GM12801 (cell line): Measurements from ENCODE around the gene TMEM178B.

Experiments used
- TF ChIP-seq, protein P1 (sequence below): IDR thresholded peaks from one replicate; pipeline ENCODE4 v1.5.1; 2011; ENCODE audit warnings: control low read depth; ENCODE audit not compliant: insufficient read length; ENCODE audit errors: extremely low read depth

The TMEM178B gene

DNA sequence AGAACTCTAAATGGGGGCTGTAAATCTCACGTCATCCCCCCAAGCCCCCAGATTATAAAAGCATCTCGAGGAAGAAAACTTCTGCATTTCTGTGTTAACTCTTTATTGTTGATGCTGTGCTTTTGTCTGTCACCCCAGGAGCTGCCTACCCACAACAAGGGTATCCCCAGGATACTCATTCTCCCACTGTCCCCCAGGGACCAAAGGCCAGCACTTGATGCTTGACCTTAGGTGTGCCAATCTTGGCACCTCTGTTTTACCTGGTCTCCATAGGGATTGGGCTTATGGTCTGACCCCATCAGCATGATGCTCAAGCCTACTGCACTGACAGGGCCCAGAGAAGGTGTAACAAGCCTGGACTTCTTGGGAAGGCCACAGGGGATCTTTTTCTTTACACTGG, 251.4 kb downstream of the TMEM178B start:
- TF ChIP-seq, protein P1, sequence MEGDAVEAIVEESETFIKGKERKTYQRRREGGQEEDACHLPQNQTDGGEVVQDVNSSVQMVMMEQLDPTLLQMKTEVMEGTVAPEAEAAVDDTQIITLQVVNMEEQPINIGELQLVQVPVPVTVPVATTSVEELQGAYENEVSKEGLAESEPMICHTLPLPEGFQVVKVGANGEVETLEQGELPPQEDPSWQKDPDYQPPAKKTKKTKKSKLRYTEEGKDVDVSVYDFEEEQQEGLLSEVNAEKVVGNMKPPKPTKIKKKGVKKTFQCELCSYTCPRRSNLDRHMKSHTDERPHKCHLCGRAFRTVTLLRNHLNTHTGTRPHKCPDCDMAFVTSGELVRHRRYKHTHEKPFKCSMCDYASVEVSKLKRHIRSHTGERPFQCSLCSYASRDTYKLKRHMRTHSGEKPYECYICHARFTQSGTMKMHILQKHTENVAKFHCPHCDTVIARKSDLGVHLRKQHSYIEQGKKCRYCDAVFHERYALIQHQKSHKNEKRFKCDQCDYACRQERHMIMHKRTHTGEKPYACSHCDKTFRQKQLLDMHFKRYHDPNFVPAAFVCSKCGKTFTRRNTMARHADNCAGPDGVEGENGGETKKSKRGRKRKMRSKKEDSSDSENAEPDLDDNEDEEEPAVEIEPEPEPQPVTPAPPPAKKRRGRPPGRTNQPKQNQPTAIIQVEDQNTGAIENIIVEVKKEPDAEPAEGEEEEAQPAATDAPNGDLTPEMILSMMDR, result no peak

DNA sequence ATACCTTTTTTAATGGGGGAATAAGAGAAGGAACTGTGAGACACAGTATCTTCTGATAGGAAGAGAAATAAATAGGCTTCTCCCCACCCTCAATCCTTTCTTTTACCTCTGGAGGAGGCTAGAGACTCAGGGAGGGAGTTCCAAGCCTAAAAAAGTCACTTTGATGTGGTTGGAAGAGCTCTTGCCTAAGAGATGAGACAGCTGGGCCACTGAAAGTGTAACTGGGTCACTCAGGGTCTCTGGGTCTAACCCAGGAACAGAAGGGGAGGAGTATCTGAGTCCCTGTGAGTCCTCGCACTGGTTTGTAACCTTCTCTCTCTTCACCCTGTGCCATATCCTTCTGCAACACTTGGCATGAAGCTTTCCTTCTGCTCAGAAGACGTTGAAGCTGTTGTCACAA, 254.4 kb downstream of the TMEM178B start:
- TF ChIP-seq, protein P1, result no peak

DNA sequence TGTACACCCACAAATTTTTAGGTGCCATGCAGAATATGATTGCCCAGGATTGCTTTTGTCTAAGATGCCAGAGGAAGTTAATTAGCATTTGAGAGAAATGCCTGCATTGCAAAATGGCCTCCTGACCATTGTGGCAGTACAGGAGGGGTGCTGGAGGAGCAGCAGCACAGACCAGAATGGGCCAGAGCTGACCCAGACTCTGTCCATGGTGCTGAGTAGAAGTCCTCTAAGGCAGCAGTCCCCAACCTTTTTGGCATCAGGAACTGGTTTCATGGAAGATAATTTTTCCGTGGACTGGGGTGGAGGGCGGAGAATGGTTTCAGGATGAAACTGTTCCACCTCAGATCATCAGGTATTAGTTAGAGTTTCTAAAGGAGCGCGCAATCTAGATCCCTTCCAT, 259.6 kb downstream of the TMEM178B start:
- TF ChIP-seq, protein P1, result no peak

DNA sequence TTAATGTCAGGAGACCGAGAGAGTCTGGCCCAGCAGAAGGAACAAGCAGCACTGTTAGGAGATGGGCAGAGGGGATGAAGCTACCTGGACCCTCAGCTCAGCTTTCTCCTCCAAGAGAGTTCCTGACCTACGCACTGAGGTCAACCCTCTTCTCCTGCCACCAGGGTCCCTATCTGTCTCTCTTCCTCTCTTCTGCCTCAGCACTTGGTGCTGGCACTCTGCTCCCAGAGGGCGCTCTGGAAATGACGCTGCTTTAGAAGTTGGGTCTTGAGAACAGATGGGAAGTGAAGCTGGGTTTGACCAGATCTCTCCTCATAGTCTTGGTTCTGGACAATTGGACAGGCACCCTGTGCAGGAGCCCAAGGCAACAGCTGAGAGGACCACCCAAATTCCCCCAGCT, 261.3 kb downstream of the TMEM178B start:
- TF ChIP-seq, protein P1, result no peak

DNA sequence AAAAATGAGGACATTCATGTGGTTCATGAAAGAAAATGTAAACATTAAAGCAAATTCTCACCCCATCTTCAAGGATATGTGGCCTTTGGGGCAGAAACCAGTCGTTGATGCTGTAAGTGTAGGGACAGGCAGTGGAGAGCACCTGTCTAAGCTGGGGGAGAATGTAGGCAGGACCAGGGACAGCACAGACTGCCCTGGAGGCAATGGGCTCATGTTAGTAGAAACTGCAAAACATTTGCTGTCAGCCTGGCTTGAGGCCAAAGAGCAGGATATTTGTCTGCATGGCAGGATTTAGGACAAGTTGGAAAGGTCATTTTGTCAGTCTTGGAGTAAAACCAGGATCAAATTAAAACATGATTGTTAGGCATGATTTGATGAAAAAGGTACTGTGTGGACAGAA, 265.7 kb downstream of the TMEM178B start:
- TF ChIP-seq, protein P1, result no peak

DNA sequence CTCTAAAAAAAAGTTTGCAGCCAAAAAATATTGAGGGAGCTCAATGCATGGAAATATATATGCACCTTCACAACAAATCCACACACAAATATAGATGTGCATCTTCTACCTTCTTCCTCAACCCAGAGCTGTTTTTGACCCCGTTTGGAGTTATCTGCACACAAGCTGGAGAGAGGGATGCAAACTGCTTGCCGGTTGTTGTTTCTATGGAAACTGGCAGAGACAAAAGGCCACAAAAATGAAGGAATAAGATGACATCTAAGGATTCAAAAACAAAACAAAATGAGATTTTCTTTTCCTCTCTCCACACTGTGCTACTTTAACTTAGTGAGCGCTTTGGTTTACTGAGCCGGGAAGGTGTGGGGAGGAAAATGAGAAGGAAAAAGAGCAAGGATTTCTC, 267.1 kb downstream of the TMEM178B start:
- TF ChIP-seq, protein P1, result no peak

DNA sequence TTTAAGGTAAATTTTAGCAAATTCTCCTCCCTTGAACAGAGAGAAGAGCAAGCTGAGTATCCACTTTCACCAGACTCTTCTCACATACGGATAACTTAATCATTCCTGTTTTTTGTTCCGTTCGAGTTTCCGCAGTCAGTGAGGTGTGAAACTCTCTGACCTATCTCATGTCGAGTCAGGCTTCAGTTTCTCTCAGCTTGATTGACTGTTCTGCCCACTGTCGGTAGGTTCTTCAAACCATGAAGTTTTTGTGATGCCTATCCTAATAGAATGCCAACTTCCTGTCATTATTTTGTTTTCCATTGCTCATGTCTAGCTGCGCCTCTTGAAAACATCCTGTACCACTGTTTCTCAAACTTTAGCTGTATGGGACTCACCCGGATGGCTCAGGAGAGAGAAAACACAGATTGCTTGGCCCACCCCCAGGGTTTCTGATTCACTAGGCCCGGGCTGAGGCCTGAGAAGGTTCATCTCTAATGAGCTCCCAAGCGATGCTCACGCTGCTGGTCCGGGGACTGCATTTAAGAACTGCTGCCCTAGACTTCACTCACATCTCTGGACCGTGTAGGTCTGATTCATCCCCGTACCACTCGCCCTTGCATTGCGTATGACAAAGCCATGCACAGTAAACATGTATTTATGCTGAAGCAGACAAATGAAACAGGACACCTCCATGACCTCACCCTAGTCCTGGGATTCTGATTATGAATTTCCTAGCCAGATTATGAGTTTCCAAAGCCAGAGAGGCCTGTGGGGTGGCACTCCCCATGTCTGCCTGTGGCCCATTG, 269.0 kb downstream of the TMEM178B start:
- TF ChIP-seq, protein P1, result no peak
